NOMO-1 (cell line): ENCODE measurements around the gene LHX4.
A peak's percentile ranks its signal among the peaks of the same experiment; 100 is the strongest.

ENCODE experiments used
- DNase-seq, 2 experiments: peaks; one replicate each; lab custom pipeline; 2025; ENCODE audit not compliant: unreplicated experiment in 2 of 2; lab: John Stamatoyannopoulos, UW

Gene LHX4

GRCh38 chr1:180239145-180240096 lies 9.4 kb downstream of the LHX4 start:
- DNase-seq, result no peak

GRCh38 chr1:180241716-180242544 lies 11.9 kb downstream of the LHX4 start:
- no peak for DNase-seq

GRCh38 chr1:180243517-180244221 lies 13.6 kb downstream of the LHX4 start:
- no peak for DNase-seq

GRCh38 chr1:180244840-180245239 lies 14.8 kb downstream of the LHX4 start:
- DNase-seq, result no peak

- DNase-seq, result no peak
Observed at GRCh38 chr1:180246579-180246978, 16.5 kb downstream of the LHX4 start.

GRCh38 chr1:180247061-180247460 lies 17.0 kb downstream of the LHX4 start:
- DNase-seq, result no peak

GRCh38 chr1:180247580-180247979 lies 17.5 kb downstream of the LHX4 start:
- no peak for DNase-seq

GRCh38 chr1:180248176-180248575 lies 18.1 kb downstream of the LHX4 start:
- DNase-seq, result no peak

- no peak for DNase-seq
Observed at GRCh38 chr1:180248731-180249681, 18.9 kb downstream of the LHX4 start.

GRCh38 chr1:180249725-180250498 lies 19.8 kb downstream of the LHX4 start:
- no peak for DNase-seq

GRCh38 chr1:180250499-180250770 lies 20.4 kb downstream of the LHX4 start:
- no peak for DNase-seq

- DNase-seq, result no peak
Observed at GRCh38 chr1:180250883-180251509, 20.9 kb downstream of the LHX4 start.

- no peak for DNase-seq
Observed at GRCh38 chr1:180251526-180252305, 21.7 kb downstream of the LHX4 start.

GRCh38 chr1:180252638-180253536 lies 22.8 kb downstream of the LHX4 start:
- peak; percentile 76 to 79 for DNase-seq

- no peak for DNase-seq
Observed at GRCh38 chr1:180253585-180254495, 23.8 kb downstream of the LHX4 start.

- DNase-seq, result no peak
Observed at GRCh38 chr1:180254496-180254819, 24.4 kb downstream of the LHX4 start.
